NAMALWA (cell line): ENCODE data around the gene SCN2B.

Source experiments
- DNase-seq: peaks from one replicate; pipeline ENCODE4 v3.0.0-alpha.2; 2015; ENCODE audit warnings: low spot score

Gene SCN2B

GRCh38 chr11:118132385-118133151, 43.9 kb downstream of the SCN2B start:
- no peak for DNase-seq

GRCh38 chr11:118129471-118130172, 46.8 kb downstream of the SCN2B start:
- DNase-seq: no peak

GRCh38 chr11:118128721-118129470, 47.5 kb downstream of the SCN2B start:
- no peak for DNase-seq

- no peak for DNase-seq
These were observed 48.1 kb downstream of the SCN2B start for GRCh38 chr11:118128310-118128709.

GRCh38 chr11:118126082-118126838, 50.2 kb downstream of the SCN2B start:
- DNase-seq: peak; percentile 20

GRCh38 chr11:118124929-118125535, 51.4 kb downstream of the SCN2B start:
- no peak for DNase-seq

- no peak for DNase-seq
These were observed 55.6 kb downstream of the SCN2B start for GRCh38 chr11:118120793-118121192.

- no peak for DNase-seq
These were observed 58.4 kb downstream of the SCN2B start for GRCh38 chr11:118117790-118118601.

- DNase-seq: no peak
These were observed 61.4 kb downstream of the SCN2B start for GRCh38 chr11:118115048-118115447.

GRCh38 chr11:118114266-118114665, 62.2 kb downstream of the SCN2B start:
- no peak for DNase-seq

GRCh38 chr11:118112711-118113430, 63.6 kb downstream of the SCN2B start:
- DNase-seq: no peak
